HG02623 (cell line): ENCODE results near the gene ELL3.
"Not testable (repeated sequence)": the region's sequence is repeated elsewhere in the genome, so short reads cannot be mapped to it uniquely, and the experiment has no call there.

Experiments used
- ATAC-seq: cut with Tn5 transposase; IDR thresholded peaks from one replicate; pipeline ENCODE4 v1.9.1; 2021; ENCODE audit warnings: moderate library complexity; ENCODE audit not compliant: unreplicated experiment

Gene ELL3

GRCh38 chr15:43791993-43792760, 15.4 kb upstream of the ELL3 start, which contains the start of gene SERF2:
Gene SERF2, plus strand, starts transcription at chr15:43792320. Its CDS starts 57 bp downstream, at chr15:43792377.
- peak; percentile 89 for ATAC-seq

- no peak for ATAC-seq
Observed at GRCh38 chr15:43789409-43789808, 12.6 kb upstream of the ELL3 start.

- ATAC-seq: no peak
Observed at GRCh38 chr15:43779016-43779415, 2.2 kb upstream of the ELL3 start.

- ATAC-seq: peak; percentile 41
Observed at GRCh38 chr15:43777267-43777914, 625 bp upstream of the ELL3 start.

- ATAC-seq: peak; percentile 71
Observed at GRCh38 chr15:43776101-43776717, 557 bp downstream of the ELL3 start.

- ATAC-seq: no peak
Observed at GRCh38 chr15:43775411-43775965, 1.3 kb downstream of the ELL3 start.

GRCh38 chr15:43774062-43774461, 2.7 kb downstream of the ELL3 start:
- ATAC-seq: no peak

- no peak for ATAC-seq
Observed at GRCh38 chr15:43772624-43773023, 4.1 kb downstream of the ELL3 start.

- no peak for ATAC-seq
Observed at GRCh38 chr15:43771816-43772215, 5.0 kb downstream of the ELL3 start.

GRCh38 chr15:43769584-43770228, 7.1 kb downstream of the ELL3 start:
- ATAC-seq: no peak

- no peak for ATAC-seq
Observed at GRCh38 chr15:43763819-43764446, 12.8 kb downstream of the ELL3 start.

GRCh38 chr15:43762824-43763223, 13.9 kb downstream of the ELL3 start:
- ATAC-seq: no peak

GRCh38 chr15:43751885-43752284, 24.9 kb downstream of the ELL3 start:
- ATAC-seq: no peak

- no peak for ATAC-seq
Observed at GRCh38 chr15:43749690-43750345, 26.9 kb downstream of the ELL3 start.

GRCh38 chr15:43748376-43748775, 28.4 kb downstream of the ELL3 start:
- ATAC-seq: no peak

- ATAC-seq: not testable (repeated sequence)
Observed at GRCh38 chr15:43746903-43747309, 29.9 kb downstream of the ELL3 start.

- ATAC-seq: peak; percentile 89
Observed at GRCh38 chr15:43746245-43746902, 30.4 kb downstream of the ELL3 start, which contains the start of gene PDIA3. Gene PDIA3, plus strand, starts transcription at chr15:43746438. Its CDS starts 102 bp downstream, at chr15:43746540.

GRCh38 chr15:43735416-43735815, 41.4 kb downstream of the ELL3 start:
- no peak for ATAC-seq

GRCh38 chr15:43728053-43728725, 48.6 kb downstream of the ELL3 start:
- not testable (repeated sequence) for ATAC-seq
